ENCODE results near the gene C12orf76. TPM values are rescaled to one million over a fixed set of nuclear protein-coding genes. Genes with fewer than 3 reads are reported as not detected.

C12orf76 gene
- total RNA-seq, 1 experiment from 2014 or later = 11.9 TPM

GRCh38 chr12:110037315-110037714, 11.0 kb downstream of the C12orf76 start:
- POLR2A ChIA-PET = no interaction called here

GRCh38 chr12:110035534-110036104, 12.7 kb downstream of the C12orf76 start:
- POLR2A ChIA-PET = no interaction called here
- intact Hi-C loops (cut with micrococcal nuclease; ENCODE audit: unreplicated experiment) = loop anchor here (5.0 kb wide), 1 partner anchor 38 kb away; the partner anchor contains the start of genes ANKRD13A and GIT2
- H3K36me3 ChIP-seq (ENCODE audit: control insufficient read depth, insufficient read depth, low read length) = peaks cover 5% of the 10 kb centered on the region

More at GRCh38 chr12:110037315-110037714, 11.0 kb downstream of the C12orf76 start:
- H3K27ac Mint-ChIP-seq (ENCODE audit: unreplicated experiment) = peak overlapping the region; percentile 100
- no peak for TF ChIP-seq CTCF (IDR thresholded peaks at IDR 0.05; ENCODE audit: insufficient read depth in 1 of 2, low read depth in 1 of 2, low read length in 1 of 2, severe bottlenecking in 1 of 2, unreplicated experiment in 1 of 2)
- H3K9me3 Mint-ChIP-seq (ENCODE audit: unreplicated experiment) = no peaks in the 10 kb centered on the region
- DNase-seq = no peak
- Histone ChIP-seq H3K36me3 (ENCODE audit: control insufficient read depth, insufficient read depth, low read length) (peaks cover 5% of the 10 kb centered on the region), H3K27me3 (replicated peaks; ENCODE audit: control insufficient read depth, insufficient read depth, low read length) (no peaks in the 10 kb centered on the region), H3K9me3 (no peaks in the 10 kb centered on the region), H3K4me3 (ENCODE audit: low read depth, low read length) (no peak overlapping the region), H3K4me1 (peaks cover 47% of the 10 kb centered on the region)
- peaks cover 38% of the 10 kb centered on the region for H3K36me3 Mint-ChIP-seq (ENCODE audit: insufficient read depth, unreplicated experiment)
- no peaks in the 10 kb centered on the region for H3K27me3 Mint-ChIP-seq (ENCODE audit: insufficient read depth, unreplicated experiment)
- intact Hi-C loops (cut with micrococcal nuclease; ENCODE audit: unreplicated experiment) = loop anchor here (5.0 kb wide), 1 partner anchor 40 kb away; the partner anchor contains the start of genes ANKRD13A and GIT2
- peaks cover 27% of the 10 kb centered on the region for H3K4me1 Mint-ChIP-seq (ENCODE audit: low read depth, unreplicated experiment)
- CTCF ChIA-PET = no interaction called here
- BruUV-seq (replicated peaks) = no TSS peak
- no peak overlapping the region for H3K4me3 Mint-ChIP-seq (ENCODE audit: unreplicated experiment)

GRCh38 chr12:110033888-110034287, 14.4 kb downstream of the C12orf76 start:
- ChIA-PET CTCF (no interaction called here), POLR2A (no interaction called here)
- no peak overlapping the region for H3K27ac Mint-ChIP-seq (ENCODE audit: unreplicated experiment)
- no peak for TF ChIP-seq CTCF (IDR thresholded peaks at IDR 0.05; ENCODE audit: insufficient read depth in 1 of 2, low read depth in 1 of 2, low read length in 1 of 2, severe bottlenecking in 1 of 2, unreplicated experiment in 1 of 2)
- Histone ChIP-seq H3K4me3 (ENCODE audit: low read depth, low read length) (no peak overlapping the region), H3K9me3 (no peaks in the 10 kb centered on the region), H3K4me1 (peaks cover 17% of the 10 kb centered on the region), H3K27me3 (replicated peaks; ENCODE audit: control insufficient read depth, insufficient read depth, low read length) (no peaks in the 10 kb centered on the region), H3K36me3 (ENCODE audit: control insufficient read depth, insufficient read depth, low read length) (peaks cover 5% of the 10 kb centered on the region)
- H3K4me3 Mint-ChIP-seq (ENCODE audit: unreplicated experiment) = no peak overlapping the region
- no peaks in the 10 kb centered on the region for H3K27me3 Mint-ChIP-seq (ENCODE audit: insufficient read depth, unreplicated experiment)
- no peak for DNase-seq
- intact Hi-C loops (cut with micrococcal nuclease; ENCODE audit: unreplicated experiment) = no loop called here
- no TSS peak for BruUV-seq (replicated peaks)
- H3K9me3 Mint-ChIP-seq (ENCODE audit: unreplicated experiment) = no peaks in the 10 kb centered on the region
- peaks cover 34% of the 10 kb centered on the region for H3K36me3 Mint-ChIP-seq (ENCODE audit: insufficient read depth, unreplicated experiment)
- peaks cover 17% of the 10 kb centered on the region for H3K4me1 Mint-ChIP-seq (ENCODE audit: low read depth, unreplicated experiment)

More at GRCh38 chr12:110035534-110036104, 12.7 kb downstream of the C12orf76 start:
- Histone ChIP-seq H3K4me1 (peaks cover 32% of the 10 kb centered on the region), H3K4me3 (ENCODE audit: low read depth, low read length) (no peak overlapping the region), H3K9me3 (no peaks in the 10 kb centered on the region), H3K27me3 (replicated peaks; ENCODE audit: control insufficient read depth, insufficient read depth, low read length) (no peaks in the 10 kb centered on the region)
- Mint-ChIP-seq H3K4me3 (ENCODE audit: unreplicated experiment) (no peak overlapping the region), H3K36me3 (ENCODE audit: insufficient read depth, unreplicated experiment) (peaks cover 37% of the 10 kb centered on the region), H3K9me3 (ENCODE audit: unreplicated experiment) (no peaks in the 10 kb centered on the region), H3K4me1 (ENCODE audit: low read depth, unreplicated experiment) (peaks cover 25% of the 10 kb centered on the region), H3K27ac (ENCODE audit: unreplicated experiment) (peak overlapping the region; percentile 46), H3K27me3 (ENCODE audit: insufficient read depth, unreplicated experiment) (no peaks in the 10 kb centered on the region)
- DNase-seq = no peak
- BruUV-seq (replicated peaks) = no TSS peak
- CTCF ChIA-PET = no interaction called here
- no peak for TF ChIP-seq CTCF (IDR thresholded peaks at IDR 0.05; ENCODE audit: insufficient read depth in 1 of 2, low read depth in 1 of 2, low read length in 1 of 2, severe bottlenecking in 1 of 2, unreplicated experiment in 1 of 2)

Data from Caco-2 (cell line).